Stimulated activated naive CD4-positive, alpha-beta T cell treated with Interleukin-2 at 50 U/mL for 16 hours (primary cell): ENCODE measurements around the gene HYAL3.
A peak's percentile ranks its signal among the peaks of the same experiment; 100 is the strongest.
"Not testable (repeated sequence)": the region's sequence is repeated elsewhere in the genome, so short reads cannot be mapped to it uniquely, and the experiment has no call there.

Source experiments
- DNase-seq: peaks from one replicate; lab custom pipeline; 2025; lab: John Stamatoyannopoulos, UW

The HYAL3 gene

GRCh38 chr3:50258029-50258680 is 41.0 kb downstream of the HYAL3 start:
- DNase-seq = no peak

- peak; percentile 33 for DNase-seq
These were observed 42.0 kb downstream of the HYAL3 start for GRCh38 chr3:50256978-50257890.

GRCh38 chr3:50255251-50255615 is 44.0 kb downstream of the HYAL3 start:
- DNase-seq = no peak

GRCh38 chr3:50254577-50255250 is 44.5 kb downstream of the HYAL3 start:
- no peak for DNase-seq

GRCh38 chr3:50251220-50251619 is 48.0 kb downstream of the HYAL3 start:
- peak; percentile 75 for DNase-seq

GRCh38 chr3:50250514-50250913 is 48.7 kb downstream of the HYAL3 start:
- DNase-seq = no peak

- DNase-seq = no peak
These were observed 49.7 kb downstream of the HYAL3 start for GRCh38 chr3:50249457-50249856.

- DNase-seq = no peak
These were observed 50.8 kb downstream of the HYAL3 start for GRCh38 chr3:50248387-50248786.

- DNase-seq = peak; percentile 86
These were observed 52.7 kb downstream of the HYAL3 start for GRCh38 chr3:50246517-50246954.

- peak; percentile 91 for DNase-seq
These were observed 53.2 kb downstream of the HYAL3 start for GRCh38 chr3:50245831-50246516.

- no peak for DNase-seq
These were observed 53.9 kb downstream of the HYAL3 start for GRCh38 chr3:50245251-50245745.

GRCh38 chr3:50244813-50245212 is 54.4 kb downstream of the HYAL3 start:
- DNase-seq = not testable (repeated sequence)

- no peak for DNase-seq
These were observed 55.7 kb downstream of the HYAL3 start for GRCh38 chr3:50243543-50243895.

- peak; percentile 53 for DNase-seq
These were observed 56.2 kb downstream of the HYAL3 start for GRCh38 chr3:50242851-50243542.
